ENCODE results near the gene PDSS2. TPM values are rescaled to one million over a fixed set of nuclear protein-coding genes. Genes with fewer than 3 reads are reported as not detected.

Gene PDSS2
- total RNA-seq, 1 experiment from 2014 or later, result 12.1 TPM

DNA sequence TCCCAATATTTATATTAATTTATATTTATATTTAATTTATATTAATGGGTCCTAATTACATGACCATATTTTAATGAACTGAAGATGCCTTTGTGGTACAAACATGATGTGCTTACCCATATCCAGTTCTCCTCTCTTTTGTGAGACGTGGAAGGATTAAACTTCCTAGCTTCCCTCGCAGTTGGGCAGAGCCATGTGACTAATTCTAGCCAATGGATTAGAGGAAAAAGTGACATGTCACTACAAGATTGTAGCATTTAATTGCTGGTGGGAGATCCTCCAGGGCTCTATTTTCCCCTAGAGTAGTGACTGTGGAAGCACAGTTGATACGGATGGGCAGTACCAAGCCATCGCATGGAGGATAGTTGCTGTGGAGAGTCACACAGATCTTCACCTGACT, 25.8 kb upstream of the PDSS2 start:
- no peaks in the 10 kb centered on the region for H3K9me3 ChIP-seq (ENCODE audit: control insufficient read depth, low read depth, low read length)
- no peak overlapping the region for H3K4me2 ChIP-seq (ENCODE audit: insufficient read depth, insufficient read length, low read length)
- H4K20me1 ChIP-seq (ENCODE audit: control insufficient read depth, insufficient read depth, insufficient read length), result no peaks in the 10 kb centered on the region
- Mint-ChIP-seq H3K4me3 (no peak overlapping the region; a peak in 1 of 5 replicates), H3K4me1 (peaks cover 24% of the 10 kb centered on the region in 2 experiments), H3K9me3 (no peaks in the 10 kb centered on the region; a peak in 1 of 5 replicates), H3K27me3 (ENCODE audit: low read depth) (peaks cover 44% of the 10 kb centered on the region), H3K36me3 (ENCODE audit: insufficient read depth in 1 of 3, low read depth in 3 of 3) (no peaks in the 10 kb centered on the region), H3K27ac (no peak overlapping the region)
- no peak overlapping the region for H3T11ph ChIP-seq (ENCODE audit: low read length)
- H4K91ac ChIP-seq (ENCODE audit: insufficient read length, low read depth, low read length), result no peak overlapping the region
- peaks cover 20% of the 10 kb centered on the region for H3K23me2 ChIP-seq (ENCODE audit: insufficient read length, low read depth, low read length, poor library complexity, severe bottlenecking)
- no peak overlapping the region for H2AFZ ChIP-seq (ENCODE audit: low read length)
- H3K56ac ChIP-seq (ENCODE audit: insufficient read length, low read depth, low read length), result no peak overlapping the region
- H2BK15ac ChIP-seq (ENCODE audit: low read depth, low read length), result no peak overlapping the region
- WGBS (ENCODE audit: extremely low coverage, insufficient read length, low lambda C conversion rate), result no CpG with 5 or more reads among the region's 4 CpGs
- no peak overlapping the region for H3K4ac ChIP-seq (ENCODE audit: low read depth, low read length)
- H3K27ac ChIP-seq (ENCODE audit: insufficient read length, low read depth, low read length), result no peak overlapping the region
- no peak overlapping the region for H3K23ac ChIP-seq (ENCODE audit: insufficient read length, low read depth, low read length)
- no peak for TF ChIP-seq CTCF (conservative IDR thresholded peaks at IDR 0.05)
- no peak overlapping the region for H2BK5ac ChIP-seq (ENCODE audit: insufficient read length, low read length)
- H3K4me1 ChIP-seq (ENCODE audit: insufficient read depth, low read length), result no peaks in the 10 kb centered on the region
- H3K9ac ChIP-seq (ENCODE audit: extremely low read depth, insufficient read length, low read length), result no peak overlapping the region
- H4K8ac ChIP-seq (replicated peaks; ENCODE audit: insufficient read length, low read depth, low read length), result no peak overlapping the region
- no peaks in the 10 kb centered on the region for H3K79me1 ChIP-seq (ENCODE audit: insufficient read depth, low read depth, low read length, poor library complexity, severe bottlenecking)
- H3K14ac ChIP-seq (ENCODE audit: insufficient read depth, low read length), result no peak overlapping the region
- H4K5ac ChIP-seq (ENCODE audit: insufficient read length, low read depth, low read length), result no peak overlapping the region
- H2BK12ac ChIP-seq (ENCODE audit: insufficient read length, low read depth, low read length), result no peak overlapping the region
- H2BK120ac ChIP-seq (ENCODE audit: low read depth, low read length, poor library complexity, severe bottlenecking), result no peak overlapping the region
- no peak overlapping the region for H2AK5ac ChIP-seq (ENCODE audit: insufficient read length, low read length)
- peaks cover 17% of the 10 kb centered on the region; the same call in 1 of the 2 replicates for H3K27me3 ChIP-seq (ENCODE audit: insufficient read depth, low read length)
- H2BK20ac ChIP-seq (ENCODE audit: low read depth, low read length, poor library complexity, severe bottlenecking), result no peak overlapping the region
- DNase-seq, result no peak
- no peak overlapping the region for H3K18ac ChIP-seq (ENCODE audit: insufficient read length, low read depth, low read length)
- no peaks in the 10 kb centered on the region for H3K79me2 ChIP-seq (ENCODE audit: insufficient read depth, low read length)
